22Rv1 (cell line): Measurements from ENCODE around the gene SUPV3L1.
"Not testable (repeated sequence)": the region's sequence is repeated elsewhere in the genome, so short reads cannot be mapped to it uniquely, and the experiment has no call there.

ENCODE experiments used
- ZFX ChIP-seq: fragments of 450-650 bp; IDR thresholded peaks from 2 replicates; pipeline ENCODE4 v1.6.1; 2017; ENCODE audit warnings: antibody characterized with exemption, borderline replicate concordance
- TF ChIP-seq, protein P1 (sequence below): fragments of 450-650 bp; IDR thresholded peaks from 2 replicates; pipeline ENCODE4 v1.5.1; 2017; ENCODE audit warnings: mild to moderate bottlenecking

DNA sequence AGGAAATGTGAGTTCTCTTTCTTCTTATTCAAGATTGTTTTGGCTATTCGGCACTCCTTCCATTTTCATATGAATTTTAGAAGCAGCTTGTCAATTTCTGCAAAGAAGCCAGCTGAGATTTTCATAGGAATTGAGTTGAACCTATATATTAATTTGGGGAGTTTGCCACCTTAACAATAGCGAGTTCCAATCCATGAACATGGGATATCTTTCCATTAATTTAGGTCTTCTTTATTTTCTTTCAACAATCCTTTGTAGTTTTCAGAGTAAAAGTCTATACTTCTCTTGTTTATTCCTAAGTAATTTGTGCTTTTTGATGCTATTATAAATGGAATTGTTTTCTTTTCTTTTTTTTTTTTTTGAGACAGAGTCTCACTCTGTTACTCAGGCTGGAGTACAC, 71.4 kb downstream of the SUPV3L1 start:
- not testable (repeated sequence) for TF ChIP-seq ZFX
- TF ChIP-seq, protein P1, sequence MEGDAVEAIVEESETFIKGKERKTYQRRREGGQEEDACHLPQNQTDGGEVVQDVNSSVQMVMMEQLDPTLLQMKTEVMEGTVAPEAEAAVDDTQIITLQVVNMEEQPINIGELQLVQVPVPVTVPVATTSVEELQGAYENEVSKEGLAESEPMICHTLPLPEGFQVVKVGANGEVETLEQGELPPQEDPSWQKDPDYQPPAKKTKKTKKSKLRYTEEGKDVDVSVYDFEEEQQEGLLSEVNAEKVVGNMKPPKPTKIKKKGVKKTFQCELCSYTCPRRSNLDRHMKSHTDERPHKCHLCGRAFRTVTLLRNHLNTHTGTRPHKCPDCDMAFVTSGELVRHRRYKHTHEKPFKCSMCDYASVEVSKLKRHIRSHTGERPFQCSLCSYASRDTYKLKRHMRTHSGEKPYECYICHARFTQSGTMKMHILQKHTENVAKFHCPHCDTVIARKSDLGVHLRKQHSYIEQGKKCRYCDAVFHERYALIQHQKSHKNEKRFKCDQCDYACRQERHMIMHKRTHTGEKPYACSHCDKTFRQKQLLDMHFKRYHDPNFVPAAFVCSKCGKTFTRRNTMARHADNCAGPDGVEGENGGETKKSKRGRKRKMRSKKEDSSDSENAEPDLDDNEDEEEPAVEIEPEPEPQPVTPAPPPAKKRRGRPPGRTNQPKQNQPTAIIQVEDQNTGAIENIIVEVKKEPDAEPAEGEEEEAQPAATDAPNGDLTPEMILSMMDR: not testable (repeated sequence)
